ENCODE data around the gene DAAM2. TPM values are rescaled to one million over a fixed set of nuclear protein-coding genes. Genes with fewer than 3 reads are reported as not detected.

The DAAM2 gene
- total RNA-seq, 3 donors from 2014 or later: 16.2 to 59.5 (median 41.3) TPM

DNA sequence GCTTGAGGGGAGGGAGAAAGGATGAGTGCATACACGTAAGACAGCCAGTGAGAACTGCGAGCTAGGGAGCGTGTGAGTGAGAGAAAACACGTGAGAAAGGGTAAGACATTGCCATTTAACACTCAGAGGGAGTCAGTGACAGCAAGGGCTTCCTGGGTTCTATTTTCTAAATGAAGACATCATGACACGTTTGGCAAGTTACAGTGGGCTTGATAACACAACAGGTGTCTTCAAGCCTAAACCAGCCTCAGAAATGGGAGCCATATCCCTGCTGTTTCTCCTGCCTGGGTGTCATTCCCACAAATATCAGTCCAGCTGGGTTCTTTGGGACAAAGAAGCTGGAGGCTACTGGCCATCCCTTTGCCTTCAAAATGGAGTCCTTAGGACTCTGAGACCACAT lies 159.0 kb downstream of the DAAM2 start:
- Histone ChIP-seq H3K36me3 (no peaks in the 10 kb centered on the region), H3K27ac (peak overlapping the region in 1 of 2 donors; percentile 73), H3K4me3 (no peak overlapping the region), H3K9me3 (no peaks in the 10 kb centered on the region), H3K4me1 (peaks cover 0 to 5% of the 10 kb centered on the region in 2 donors), H3K27me3 (no peaks in the 10 kb centered on the region)
- TF ChIP-seq POLR2A (IDR thresholded peaks at IDR 0.05): no peak
- TF ChIP-seq POLR2AphosphoS5 (IDR thresholded peaks at IDR 0.05): no peak
- TF ChIP-seq, protein P1, sequence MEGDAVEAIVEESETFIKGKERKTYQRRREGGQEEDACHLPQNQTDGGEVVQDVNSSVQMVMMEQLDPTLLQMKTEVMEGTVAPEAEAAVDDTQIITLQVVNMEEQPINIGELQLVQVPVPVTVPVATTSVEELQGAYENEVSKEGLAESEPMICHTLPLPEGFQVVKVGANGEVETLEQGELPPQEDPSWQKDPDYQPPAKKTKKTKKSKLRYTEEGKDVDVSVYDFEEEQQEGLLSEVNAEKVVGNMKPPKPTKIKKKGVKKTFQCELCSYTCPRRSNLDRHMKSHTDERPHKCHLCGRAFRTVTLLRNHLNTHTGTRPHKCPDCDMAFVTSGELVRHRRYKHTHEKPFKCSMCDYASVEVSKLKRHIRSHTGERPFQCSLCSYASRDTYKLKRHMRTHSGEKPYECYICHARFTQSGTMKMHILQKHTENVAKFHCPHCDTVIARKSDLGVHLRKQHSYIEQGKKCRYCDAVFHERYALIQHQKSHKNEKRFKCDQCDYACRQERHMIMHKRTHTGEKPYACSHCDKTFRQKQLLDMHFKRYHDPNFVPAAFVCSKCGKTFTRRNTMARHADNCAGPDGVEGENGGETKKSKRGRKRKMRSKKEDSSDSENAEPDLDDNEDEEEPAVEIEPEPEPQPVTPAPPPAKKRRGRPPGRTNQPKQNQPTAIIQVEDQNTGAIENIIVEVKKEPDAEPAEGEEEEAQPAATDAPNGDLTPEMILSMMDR (IDR thresholded peaks at IDR 0.05): no peak
- no peak for DNase-seq (ENCODE audit: low spot score in 2 of 2)
- intact Hi-C loops (cut with DNase I; ENCODE audit: low total_unique reads): no loop called here

DNA sequence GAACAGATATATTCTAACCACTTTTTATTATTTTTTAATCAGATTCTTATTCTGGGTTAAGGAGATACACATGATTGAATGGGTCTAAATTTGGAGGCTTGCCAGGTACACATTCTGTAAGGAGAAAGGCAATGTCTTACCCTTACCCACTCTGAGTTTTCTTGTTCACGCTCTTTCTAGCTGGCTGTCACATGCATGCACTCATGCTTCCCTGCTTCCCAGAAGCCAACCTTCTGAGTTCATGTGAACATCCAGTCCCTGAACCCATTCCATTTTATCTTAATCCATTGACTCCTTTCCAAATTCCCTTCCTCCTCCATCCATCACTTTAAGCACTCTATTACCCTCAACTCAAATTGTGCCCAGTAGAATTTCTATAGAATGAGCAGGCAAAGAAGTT lies 159.5 kb downstream of the DAAM2 start:
- Histone ChIP-seq H3K27me3 (no peaks in the 10 kb centered on the region), H3K4me1 (peaks cover 0 to 5% of the 10 kb centered on the region in 2 donors), H3K9me3 (no peaks in the 10 kb centered on the region), H3K36me3 (no peaks in the 10 kb centered on the region), H3K4me3 (no peak overlapping the region), H3K27ac (peak overlapping the region; percentile 19 to 73)
- TF ChIP-seq, protein P1 (IDR thresholded peaks at IDR 0.05): no peak
- TF ChIP-seq POLR2AphosphoS5 (IDR thresholded peaks at IDR 0.05): peak in 1 of 3 donors; percentile 50
- no peak for DNase-seq (ENCODE audit: low spot score in 2 of 2)
- intact Hi-C loops (cut with DNase I; ENCODE audit: low total_unique reads): no loop called here

DNA sequence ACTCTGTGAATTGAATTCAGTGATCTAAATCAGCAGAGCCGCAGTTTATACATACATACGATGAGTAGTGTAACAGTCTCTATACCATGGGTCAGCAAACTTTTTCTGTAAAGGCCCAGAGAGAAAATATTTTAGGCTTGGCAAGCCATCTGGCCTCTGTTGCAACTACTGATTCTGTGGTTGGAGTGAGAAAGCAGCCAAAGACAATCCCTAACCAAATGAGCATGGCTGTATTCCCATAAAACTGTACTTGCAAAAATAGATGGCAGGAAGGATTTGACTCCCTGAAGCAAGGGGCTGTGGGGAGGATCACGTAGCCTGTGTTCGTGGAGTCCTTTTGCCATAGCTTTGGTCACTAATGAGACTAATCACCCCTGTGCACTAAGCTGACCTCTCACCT lies 160.0 kb downstream of the DAAM2 start:
- Histone ChIP-seq H3K27ac (peak overlapping the region; percentile 19 to 73), H3K27me3 (no peaks in the 10 kb centered on the region)

DNA sequence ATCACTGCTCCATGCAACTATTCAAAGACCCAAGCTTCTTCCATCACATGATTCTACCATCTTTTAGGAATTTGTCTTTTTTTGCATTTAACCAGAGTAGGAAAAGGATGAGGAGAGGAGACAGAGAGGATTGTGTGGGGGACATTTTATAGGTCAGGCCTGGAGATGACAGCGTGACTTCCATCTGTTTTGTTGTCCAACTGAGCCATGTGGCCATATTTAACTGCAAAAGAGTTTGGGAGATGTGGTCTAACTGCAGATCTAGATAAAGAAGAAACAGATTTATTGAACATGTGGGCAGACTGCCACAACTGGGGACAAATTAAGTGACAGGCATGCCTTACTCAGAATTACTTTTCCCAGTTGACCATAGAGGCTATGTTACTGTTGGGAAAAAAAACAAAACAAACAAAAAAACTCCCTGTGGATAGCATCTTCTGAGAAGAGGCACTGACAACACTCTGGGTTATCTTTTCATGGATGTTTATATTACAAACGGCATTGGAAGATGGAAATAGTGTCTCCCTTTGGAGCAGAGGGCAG lies 161.0 kb downstream of the DAAM2 start:
- H3K4me3 ChIP-seq: no peak overlapping the region
- DNase-seq (ENCODE audit: low spot score in 2 of 2): no peak
- H3K9me3 ChIP-seq: no peaks in the 10 kb centered on the region
- no peak overlapping the region for H3K27ac ChIP-seq
- no peaks in the 10 kb centered on the region for H3K27me3 ChIP-seq
- intact Hi-C loops (cut with DNase I; ENCODE audit: low total_unique reads): no loop called here
- peaks cover 0 to 5% of the 10 kb centered on the region in 2 donors for H3K4me1 ChIP-seq
- H3K36me3 ChIP-seq: no peaks in the 10 kb centered on the region
- TF ChIP-seq, protein P1 (IDR thresholded peaks at IDR 0.05): no peak
- TF ChIP-seq POLR2A (IDR thresholded peaks at IDR 0.05): no peak
- TF ChIP-seq POLR2AphosphoS5 (IDR thresholded peaks at IDR 0.05): no peak

More for the DNA sequence above, 160.0 kb downstream of the DAAM2 start:
- Histone ChIP-seq H3K4me1 (peaks cover 0 to 5% of the 10 kb centered on the region in 2 donors), H3K36me3 (no peaks in the 10 kb centered on the region), H3K9me3 (no peaks in the 10 kb centered on the region), H3K4me3 (no peak overlapping the region)
- intact Hi-C loops (cut with DNase I; ENCODE audit: low total_unique reads): no loop called here
- TF ChIP-seq, protein P1 (IDR thresholded peaks at IDR 0.05): no peak
- TF ChIP-seq POLR2AphosphoS5 (IDR thresholded peaks at IDR 0.05): peak in 1 of 3 donors; percentile 37
- DNase-seq (ENCODE audit: low spot score in 2 of 2): no peak

Other genes with a start within 250 kb of the DAAM2 start
- gene KIF6, start 67.0 kb upstream of the DAAM2 start, total RNA-seq: under 1 TPM; under 0.01 to 0.80 (median 0.15) TPM
- gene MOCS1, start 142.1 kb downstream of the DAAM2 start, total RNA-seq: 10 to 100 TPM; 23.6 to 78.9 (median 25.3) TPM

Measured in breast epithelium (tissue), 4 donors.